Activated naive CD8-positive, alpha-beta T cell (primary cell): Measurements from ENCODE around the gene PLA2G12A.

Source experiments
- H3K27ac Mint-ChIP-seq: one replicate; pipeline ENCODE4 v1.8.0; 2021; ENCODE audit warnings: mixed read lengths
- H3K27me3 Mint-ChIP-seq: one replicate; pipeline ENCODE4 v1.8.0; 2021; ENCODE audit warnings: mixed read lengths
- H3K36me3 Mint-ChIP-seq: one replicate; pipeline ENCODE4 v1.8.0; 2021; ENCODE audit warnings: mixed read lengths
- H3K4me1 Mint-ChIP-seq: one replicate; pipeline ENCODE4 v1.8.0; 2021; ENCODE audit warnings: low read depth, mixed read lengths
- H3K4me3 Mint-ChIP-seq: one replicate; pipeline ENCODE4 v1.8.0; 2021; ENCODE audit warnings: mild to moderate bottlenecking, mixed read lengths
- H3K9me3 Mint-ChIP-seq: one replicate; pipeline ENCODE4 v1.8.0; 2021; ENCODE audit warnings: low read depth, mixed read lengths

PLA2G12A gene

GRCh38 chr4:109675843-109676242 lies 54.0 kb downstream of the PLA2G12A start:
- no peak overlapping the region for H3K4me3 Mint-ChIP-seq
- H3K4me1 Mint-ChIP-seq = peaks cover 44% of the 10 kb centered on the region
- H3K27me3 Mint-ChIP-seq = no peaks in the 10 kb centered on the region
- H3K9me3 Mint-ChIP-seq = peaks cover 10% of the 10 kb centered on the region
- H3K36me3 Mint-ChIP-seq = peaks cover 17% of the 10 kb centered on the region
- peak overlapping the region; percentile 75 for H3K27ac Mint-ChIP-seq

GRCh38 chr4:109675181-109675580 lies 54.7 kb downstream of the PLA2G12A start:
- peak overlapping the region; percentile 75 for H3K27ac Mint-ChIP-seq
- peaks cover 13% of the 10 kb centered on the region for H3K9me3 Mint-ChIP-seq
- peaks cover 47% of the 10 kb centered on the region for H3K4me1 Mint-ChIP-seq
- H3K4me3 Mint-ChIP-seq = no peak overlapping the region
- peaks cover 20% of the 10 kb centered on the region for H3K36me3 Mint-ChIP-seq
- H3K27me3 Mint-ChIP-seq = no peaks in the 10 kb centered on the region

DNA sequence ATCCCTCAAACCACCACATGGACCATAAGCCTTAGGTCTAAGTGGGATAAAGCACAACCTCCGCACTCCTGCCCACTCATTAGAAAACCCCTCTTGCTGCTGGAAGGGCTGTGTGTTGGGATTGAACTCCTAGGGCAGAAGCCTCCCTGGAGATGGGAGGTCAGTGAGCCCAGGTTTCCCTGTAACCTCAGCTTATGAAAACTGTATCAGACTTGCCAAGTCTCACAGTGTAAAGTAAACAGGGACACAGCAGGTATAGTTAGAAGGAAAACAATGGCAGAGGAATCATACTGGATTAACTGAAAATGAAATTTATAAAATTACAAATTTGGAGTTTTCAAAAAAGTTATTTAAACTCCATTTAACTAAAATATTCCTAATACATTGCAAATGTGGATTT lies 56.6 kb downstream of the PLA2G12A start:
- Mint-ChIP-seq H3K27me3 (no peaks in the 10 kb centered on the region), H3K36me3 (peaks cover 20% of the 10 kb centered on the region), H3K4me3 (no peak overlapping the region)

GRCh38 chr4:109672169-109672930 lies 57.5 kb downstream of the PLA2G12A start:
- Mint-ChIP-seq H3K27ac (no peak overlapping the region), H3K4me3 (no peak overlapping the region), H3K36me3 (peaks cover 20% of the 10 kb centered on the region), H3K27me3 (no peaks in the 10 kb centered on the region), H3K9me3 (peaks cover 13% of the 10 kb centered on the region), H3K4me1 (peaks cover 67% of the 10 kb centered on the region)

More for the DNA sequence above, 56.6 kb downstream of the PLA2G12A start:
- peaks cover 13% of the 10 kb centered on the region for H3K9me3 Mint-ChIP-seq
- H3K4me1 Mint-ChIP-seq = peaks cover 62% of the 10 kb centered on the region
- H3K27ac Mint-ChIP-seq = no peak overlapping the region

DNA sequence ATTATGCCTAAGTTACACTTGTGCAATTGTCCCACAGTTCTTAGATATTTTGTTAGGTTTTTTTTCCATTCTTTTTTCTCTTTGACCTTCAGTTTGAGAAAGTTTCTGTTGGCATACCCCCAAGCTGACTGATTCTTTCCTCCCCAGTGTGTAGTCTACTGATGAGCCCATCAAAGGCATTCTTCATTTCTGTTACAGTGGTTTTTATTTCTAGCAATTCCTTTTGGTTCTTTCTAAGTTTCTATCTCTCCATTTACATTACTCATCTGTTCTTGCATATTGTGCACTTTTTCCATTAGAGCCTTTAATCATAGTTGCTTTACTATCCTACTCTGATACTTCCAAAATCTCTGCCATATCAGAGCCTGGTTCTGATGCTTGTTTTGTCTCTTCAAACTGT lies 58.5 kb downstream of the PLA2G12A start:
- H3K4me1 Mint-ChIP-seq = peaks cover 68% of the 10 kb centered on the region

GRCh38 chr4:109665783-109666485 lies 63.9 kb downstream of the PLA2G12A start:
- Mint-ChIP-seq H3K4me3 (no peak overlapping the region), H3K4me1 (peaks cover 73% of the 10 kb centered on the region), H3K27ac (peak overlapping the region; percentile 72), H3K36me3 (peaks cover 5% of the 10 kb centered on the region), H3K9me3 (peaks cover 4% of the 10 kb centered on the region), H3K27me3 (no peaks in the 10 kb centered on the region)

More for the DNA sequence above, 58.5 kb downstream of the PLA2G12A start:
- Mint-ChIP-seq H3K4me3 (peak overlapping the region; percentile 60), H3K9me3 (peaks cover 13% of the 10 kb centered on the region), H3K36me3 (peaks cover 17% of the 10 kb centered on the region), H3K27me3 (no peaks in the 10 kb centered on the region), H3K27ac (peak overlapping the region; percentile 93)

DNA sequence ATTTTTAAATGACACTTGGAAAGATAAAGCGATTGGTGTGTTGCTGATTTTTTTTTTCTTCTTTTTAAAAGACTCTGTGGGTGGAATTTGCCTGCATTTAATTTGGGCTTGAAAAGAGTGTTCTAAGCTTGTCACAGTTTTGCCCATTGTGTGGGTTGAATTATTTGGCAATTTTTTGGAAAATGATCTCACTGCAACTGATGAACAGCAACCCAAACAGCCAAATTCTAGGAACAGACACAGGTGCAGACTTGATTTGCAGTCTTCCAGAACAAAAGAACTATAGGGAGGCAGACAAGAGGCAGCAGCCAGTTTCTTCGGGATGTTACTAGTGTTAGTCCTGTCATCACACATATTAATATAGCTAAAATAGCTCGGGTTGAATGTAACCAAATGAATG lies 67.1 kb downstream of the PLA2G12A start:
- Mint-ChIP-seq H3K9me3 (no peaks in the 10 kb centered on the region), H3K4me3 (no peak overlapping the region), H3K36me3 (peaks cover 2% of the 10 kb centered on the region), H3K4me1 (peaks cover 57% of the 10 kb centered on the region), H3K27me3 (no peaks in the 10 kb centered on the region), H3K27ac (peak overlapping the region; percentile 70)

GRCh38 chr4:109662116-109662515 lies 67.8 kb downstream of the PLA2G12A start:
- H3K27me3 Mint-ChIP-seq = no peaks in the 10 kb centered on the region
- peaks cover 2% of the 10 kb centered on the region for H3K36me3 Mint-ChIP-seq
- no peak overlapping the region for H3K4me3 Mint-ChIP-seq
- no peaks in the 10 kb centered on the region for H3K9me3 Mint-ChIP-seq
- H3K4me1 Mint-ChIP-seq = peaks cover 58% of the 10 kb centered on the region
- peak overlapping the region; percentile 64 for H3K27ac Mint-ChIP-seq
